KMS-11 (cell line): ENCODE results near the gene TFAP2D.

Source experiments
- H2AFZ ChIP-seq: fragments of 200-600 bp; sonication (generic); 2 replicates; pipeline ENCODE4 v1.6.1; 2016; ENCODE audit warnings: antibody characterized with exemption, mixed run types, low read depth
- H3K27ac ChIP-seq: fragments of 200-600 bp; sonication (generic); 2 replicates; pipeline ENCODE4 v1.6.1; 2016; ENCODE audit warnings: mild to moderate bottlenecking, mixed run types
- H3K27me3 ChIP-seq: fragments of 200-600 bp; sonication (generic); 2 replicates; pipeline ENCODE4 v1.6.1; 2017; ENCODE audit warnings: mild to moderate bottlenecking, low read depth, mixed run types, moderate library complexity; ENCODE audit not compliant: insufficient read depth
- H3K36me3 ChIP-seq: fragments of 200-600 bp; sonication (generic); 2 replicates; pipeline ENCODE4 v1.6.1; 2017; ENCODE audit warnings: mild to moderate bottlenecking, mixed run types; ENCODE audit not compliant: insufficient read depth
- H3K4me1 ChIP-seq: fragments of 200-600 bp; sonication (generic); 2 replicates; pipeline ENCODE4 v1.6.1; 2016; ENCODE audit warnings: mild to moderate bottlenecking, low read depth, mixed run types; ENCODE audit not compliant: poor library complexity, severe bottlenecking
- H3K4me2 ChIP-seq: fragments of 200-600 bp; sonication (generic); 2 replicates; pipeline ENCODE4 v1.7.0; 2016; ENCODE audit warnings: mild to moderate bottlenecking, mixed run types
- H3K4me3 ChIP-seq: fragments of 200-600 bp; sonication (generic); IDR thresholded peaks from 2 replicates; pipeline ENCODE4 v1.6.1; 2017; ENCODE audit warnings: low read depth, low read length, mixed read lengths; ENCODE audit not compliant: insufficient read depth
- H3K79me2 ChIP-seq: fragments of 200-600 bp; sonication (generic); 2 replicates; pipeline ENCODE4 v1.6.1; 2016; ENCODE audit warnings: low read depth, mixed run types; ENCODE audit not compliant: insufficient read depth
- H3K9ac ChIP-seq: fragments of 200-600 bp; sonication (generic); 2 replicates; pipeline ENCODE4 v1.6.1; 2016; ENCODE audit warnings: mild to moderate bottlenecking, mixed run types
- H4K20me1 ChIP-seq: fragments of 200-600 bp; sonication (generic); 2 replicates; pipeline ENCODE4 v1.6.1; 2016; ENCODE audit warnings: mild to moderate bottlenecking, mixed run types; ENCODE audit not compliant: insufficient read depth
- CTCF ChIP-seq: fragments of 200-600 bp; sonication (generic); conservative IDR thresholded peaks from 2 replicates; pipeline ENCODE4 v1.6.1; 2017; ENCODE audit warnings: low read depth, mild to moderate bottlenecking, antibody characterized with exemption, low read length, moderate library complexity, mixed read lengths

Gene TFAP2D

GRCh38 chr6:50706575-50706974, 6.8 kb upstream of the TFAP2D start:
- no peaks in the 10 kb centered on the region for H3K36me3 ChIP-seq
- no peak for TF ChIP-seq CTCF
- H4K20me1 ChIP-seq: no peaks in the 10 kb centered on the region
- H3K9ac ChIP-seq: no peak overlapping the region
- no peak overlapping the region for H3K4me3 ChIP-seq
- no peaks in the 10 kb centered on the region for H3K4me1 ChIP-seq
- no peaks in the 10 kb centered on the region for H3K27me3 ChIP-seq
- no peaks in the 10 kb centered on the region for H3K79me2 ChIP-seq
- no peak overlapping the region for H3K4me2 ChIP-seq
- H2AFZ ChIP-seq: no peak overlapping the region
- H3K27ac ChIP-seq: no peak overlapping the region

GRCh38 chr6:50707191-50707590, 6.1 kb upstream of the TFAP2D start:
- H4K20me1 ChIP-seq: no peaks in the 10 kb centered on the region

GRCh38 chr6:50707652-50708300, 5.5 kb upstream of the TFAP2D start:
- no peaks in the 10 kb centered on the region for H3K27me3 ChIP-seq
- no peak overlapping the region for H3K9ac ChIP-seq
- no peaks in the 10 kb centered on the region for H3K36me3 ChIP-seq
- TF ChIP-seq CTCF: no peak
- H3K79me2 ChIP-seq: no peaks in the 10 kb centered on the region
- no peak overlapping the region for H3K4me3 ChIP-seq
- no peaks in the 10 kb centered on the region for H4K20me1 ChIP-seq
- H2AFZ ChIP-seq: no peak overlapping the region
- H3K4me1 ChIP-seq: no peaks in the 10 kb centered on the region
- no peak overlapping the region for H3K27ac ChIP-seq
- no peak overlapping the region for H3K4me2 ChIP-seq

More at GRCh38 chr6:50707191-50707590, 6.1 kb upstream of the TFAP2D start:
- Histone ChIP-seq H3K27me3 (no peaks in the 10 kb centered on the region), H3K4me2 (no peak overlapping the region), H3K4me3 (no peak overlapping the region), H2AFZ (no peak overlapping the region), H3K9ac (no peak overlapping the region), H3K79me2 (no peaks in the 10 kb centered on the region), H3K27ac (no peak overlapping the region), H3K36me3 (no peaks in the 10 kb centered on the region), H3K4me1 (no peaks in the 10 kb centered on the region)
- TF ChIP-seq CTCF: no peak

- H3K4me3 ChIP-seq: no peak overlapping the region
- no peaks in the 10 kb centered on the region for H3K27me3 ChIP-seq
- no peak overlapping the region for H3K4me2 ChIP-seq
- no peaks in the 10 kb centered on the region for H3K36me3 ChIP-seq
- H3K79me2 ChIP-seq: no peaks in the 10 kb centered on the region
- TF ChIP-seq CTCF: no peak
- no peaks in the 10 kb centered on the region for H4K20me1 ChIP-seq
- H3K27ac ChIP-seq: no peak overlapping the region
- H3K9ac ChIP-seq: no peak overlapping the region
- no peaks in the 10 kb centered on the region for H3K4me1 ChIP-seq
- no peak overlapping the region for H2AFZ ChIP-seq
Observed at GRCh38 chr6:50708664-50709365, 4.5 kb upstream of the TFAP2D start.
